ENCODE results near the gene USP9X.

The USP9X gene

DNA sequence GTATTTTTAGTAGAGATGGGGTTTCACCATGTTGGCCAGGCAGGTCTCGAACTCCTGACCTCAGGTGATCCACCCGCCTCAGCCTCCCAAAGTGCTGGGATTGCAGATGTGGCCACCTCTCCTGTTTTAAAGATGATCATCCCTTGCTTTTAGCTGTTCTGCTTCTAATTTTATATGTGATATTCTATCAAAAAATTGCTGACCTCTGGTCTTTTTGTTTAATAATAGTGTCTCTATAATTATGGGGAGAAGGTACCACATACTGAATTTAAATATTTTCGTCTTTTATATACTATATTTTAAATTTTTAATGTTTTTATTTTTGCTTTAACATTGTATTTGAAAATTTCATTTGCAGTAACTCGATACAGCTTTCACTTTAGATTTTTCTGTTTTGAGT is 15.6 kb downstream of the USP9X start (continued):
- TF ChIP-seq ZNF610 (tag by site-specific recombination; IDR thresholded peaks at IDR 0.05; ENCODE audit: borderline replicate concordance) (no peak), ZNF777 (tag by site-specific recombination; IDR thresholded peaks at IDR 0.05; ENCODE audit: borderline replicate concordance) (no peak)

DNA sequence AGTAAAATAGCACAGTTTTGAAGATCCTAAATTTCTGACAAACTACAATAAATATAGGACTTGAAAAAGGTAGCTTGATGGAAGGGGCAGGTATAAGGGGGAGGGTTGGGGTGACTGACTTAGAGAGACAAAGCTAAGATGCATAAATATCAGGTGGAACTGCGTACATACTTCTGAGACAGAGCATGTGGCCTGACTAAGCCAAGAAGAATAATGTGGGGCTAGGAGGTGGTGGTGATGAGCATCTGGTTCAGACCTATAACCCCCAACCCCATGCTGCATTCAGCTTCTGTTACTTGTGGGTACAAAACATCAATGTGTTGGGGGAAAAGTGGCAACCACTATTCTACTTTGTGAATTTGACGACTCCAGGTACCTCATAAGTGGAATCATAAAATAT is 19.8 kb downstream of the USP9X start:
- POLR2A ChIA-PET = interaction anchor here (0.5 kb wide), 1 partner anchor 59 kb away, joined by 3 read pairs; no protein-coding TSS in a partner anchor
- Histone ChIP-seq H3K27ac (ENCODE audit: extremely low read depth, low read depth, low read length) (peak overlapping the region; percentile 19; the same call in 1 of the 2 replicates), H3K36me3 (ENCODE audit: control insufficient read depth in 2 of 2, insufficient read depth in 1 of 2, low read length in 2 of 2) (no peaks in the 10 kb centered on the region; a peak in 1 of 3 replicates), H3K9me3 (ENCODE audit: control insufficient read depth, insufficient read depth, low read depth, low read length) (no peaks in the 10 kb centered on the region), H3K4me1 (ENCODE audit: control insufficient read depth, insufficient read depth, low read length) (peaks cover 39% of the 10 kb centered on the region), H3K4me3 (ENCODE audit: low read depth, low read length) (no peak overlapping the region)
- TF ChIP-seq ZNF677 (tag by site-specific recombination; IDR thresholded peaks at IDR 0.05) = no peak
- TF ChIP-seq, protein P1, sequence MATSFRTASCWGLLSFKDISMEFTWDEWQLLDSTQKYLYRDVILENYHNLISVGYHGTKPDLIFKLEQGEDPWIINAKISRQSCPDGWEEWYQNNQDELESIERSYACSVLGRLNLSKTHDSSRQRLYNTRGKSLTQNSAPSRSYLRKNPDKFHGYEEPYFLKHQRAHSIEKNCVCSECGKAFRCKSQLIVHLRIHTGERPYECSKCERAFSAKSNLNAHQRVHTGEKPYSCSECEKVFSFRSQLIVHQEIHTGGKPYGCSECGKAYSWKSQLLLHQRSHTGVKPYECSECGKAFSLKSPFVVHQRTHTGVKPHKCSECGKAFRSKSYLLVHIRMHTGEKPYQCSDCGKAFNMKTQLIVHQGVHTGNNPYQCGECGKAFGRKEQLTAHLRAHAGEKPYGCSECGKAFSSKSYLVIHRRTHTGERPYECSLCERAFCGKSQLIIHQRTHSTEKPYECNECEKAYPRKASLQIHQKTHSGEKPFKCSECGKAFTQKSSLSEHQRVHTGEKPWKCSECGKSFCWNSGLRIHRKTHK (tag by site-specific recombination; IDR thresholded peaks at IDR 0.05) = no peak
- no peak for TF ChIP-seq ZNF785 (tag by site-specific recombination; IDR thresholded peaks at IDR 0.05)
- TF ChIP-seq ZNF223 (tag by site-specific recombination; IDR thresholded peaks at IDR 0.05) = no peak
- no peak for TF ChIP-seq CTCF (tag by site-specific recombination; IDR thresholded peaks at IDR 0.05)
- TF ChIP-seq ZNF48 (tag by site-specific recombination; IDR thresholded peaks at IDR 0.05) = no peak
- no peak for TF ChIP-seq ZXDB (tag by site-specific recombination; IDR thresholded peaks at IDR 0.05)
- TF ChIP-seq ZNF10 (tag by site-specific recombination; IDR thresholded peaks at IDR 0.05) = no peak
- TF ChIP-seq EGR2 (tag by site-specific recombination; IDR thresholded peaks at IDR 0.05; ENCODE audit: low read depth) = no peak
- TF ChIP-seq ZNF169 (tag by site-specific recombination; IDR thresholded peaks at IDR 0.05) = no peak
- no peak for TF ChIP-seq ZNF157 (tag by site-specific recombination; IDR thresholded peaks at IDR 0.05)
- no peak for TF ChIP-seq ZNF280D (tag by site-specific recombination; IDR thresholded peaks at IDR 0.05)
- TF ChIP-seq ZNF18 (tag by site-specific recombination; IDR thresholded peaks at IDR 0.05) = no peak
- TF ChIP-seq ZNF423 (tag by site-specific recombination; IDR thresholded peaks at IDR 0.05) = no peak
- TF ChIP-seq ZNF707 (tag by site-specific recombination; IDR thresholded peaks at IDR 0.05) = no peak
- TF ChIP-seq ZNF596 (tag by site-specific recombination; IDR thresholded peaks at IDR 0.05) = no peak
- no peak for TF ChIP-seq HOXD13 (CRISPR knock-in tag; IDR thresholded peaks at IDR 0.05; ENCODE audit: borderline replicate concordance)
- TF ChIP-seq ZNF561 (tag by site-specific recombination; IDR thresholded peaks at IDR 0.05; ENCODE audit: borderline replicate concordance) = no peak
- TF ChIP-seq ZNF416 (tag by site-specific recombination; IDR thresholded peaks at IDR 0.05) = no peak
- CTCF ChIA-PET = interaction anchor here (0.6 to 3.2 kb wide), 4 partner anchors 9 to 1901 kb away, joined by 3 to 22 read pairs (median 7); no protein-coding TSS in a partner anchor
